Spleen (tissue), 11 donors: ENCODE measurements around the gene MYO10. TPM values are rescaled to one million over a fixed set of nuclear protein-coding genes. Genes with fewer than 3 reads are reported as not detected.
A peak's percentile ranks its signal among the peaks of the same experiment; 100 is the strongest.

Experiments used
- DNase-seq: peaks from one replicate; pipeline ENCODE4 v3.0.0-alpha.2; 2020
- H3K27ac ChIP-seq, 8 donors: fragments of 200-600 bp; sonication (generic) in 7 of 8; 1 replicate in 4 of 8; 2 replicates in 4 of 8; pipeline versions ENCODE4 v1.5.0 to v1.8.0; 2016 to 2021; ENCODE audit warnings: inconsistent platforms in 4 of 8, mild to moderate bottlenecking in 4 of 8, moderate library complexity in 1 of 8
- H3K27me3 ChIP-seq, 7 donors: fragments of 200-600 bp; sonication (generic) in 6 of 7; replicated peaks in 1 of 7; 1 replicate in 4 of 7; 2 replicates in 3 of 7; pipeline versions ENCODE4 v1.5.0 to v1.8.0; 2016 to 2021; ENCODE audit warnings: inconsistent platforms in 3 of 7, mild to moderate bottlenecking in 1 of 7
- H3K36me3 ChIP-seq, 6 donors: fragments of 200-600 bp; sonication (generic) in 5 of 6; 1 replicate in 4 of 6; 2 replicates in 2 of 6; pipeline versions ENCODE4 v1.5.0 to v1.8.0; 2016 to 2021; ENCODE audit warnings: inconsistent platforms in 2 of 6
- H3K4me1 ChIP-seq, 6 donors: fragments of 200-600 bp; sonication (generic) in 5 of 6; 1 replicate in 3 of 6; 2 replicates in 3 of 6; pipeline versions ENCODE4 v1.5.0 to v1.8.0; 2016 to 2021; ENCODE audit warnings: inconsistent platforms in 3 of 6
- H3K4me3 ChIP-seq, 8 donors: fragments of 200-600 bp; sonication (generic) in 7 of 8; 1 replicate in 4 of 8; 2 replicates in 4 of 8; pipeline versions ENCODE4 v1.5.0 to v1.8.0; 2016 to 2021; ENCODE audit warnings: inconsistent platforms in 4 of 8, mild to moderate bottlenecking in 4 of 8, moderate library complexity in 2 of 8
- H3K9me3 ChIP-seq, 8 donors: fragments of 200-600 bp; sonication (generic) in 7 of 8; 1 replicate in 4 of 8; 2 replicates in 4 of 8; pipeline versions ENCODE4 v1.5.0 to v1.8.0; 2016 to 2021; ENCODE audit warnings: inconsistent platforms in 4 of 8
- CTCF ChIP-seq, 11 experiments: fragments of 200-600 bp in 7 of 11; fragments of 450-650 bp in 4 of 11; sonication (generic) in 4 of 11; IDR thresholded peaks in 8 of 11; conservative IDR thresholded peaks in 3 of 11; 1 replicate in 7 of 11; 2 replicates in 4 of 11; pipeline versions ENCODE4 v1.4.0 to v1.8.0; 2016 to 2021; ENCODE audit warnings: antibody characterized with exemption in 11 of 11, inconsistent platforms in 4 of 11, mild to moderate bottlenecking in 1 of 11
- POLR2A ChIP-seq, 3 donors: fragments of 450-650 bp; IDR thresholded peaks; one replicate each; pipeline ENCODE4 v1.5.1; 2017; ENCODE audit warnings: antibody characterized with exemption in 3 of 3, mild to moderate bottlenecking in 1 of 3
- POLR2AphosphoS5 ChIP-seq, 3 donors: sonication (generic); formaldehyde crosslinking; IDR thresholded peaks; one replicate each; pipeline ENCODE4 v1.5.1; 2017; ENCODE audit warnings: antibody characterized with exemption in 3 of 3
- WGBS, 5 donors: extraction: QIAGEN DNeasy Blood & Tissue Kit in 3 of 5; methylation state at CpG; one replicate each; pipeline versions ENCODE4 v1.1.5 to v1.1.7; 2013 to 2018; 5-methylcytosine and 5-hydroxymethylcytosine counted together
- intact Hi-C: fragments of 100-400 bp; cut with DNase I; formaldehyde crosslinking; loops from one replicate; pipeline ENCODE4 v1.15.0; 2023; ENCODE audit warnings: low total_unique reads
- polyA plus RNA-seq, 3 donors: library from polyadenylated mRNA; stranded (reverse); fragments of 200-250 nt; gene quantifications; one replicate each; pipeline ENCODE4 v1.2.1, GENCODE V29; 2013
- total RNA-seq, 7 donors: library from RNA; depleted of rRNA in 3 of 7; stranded (reverse); fragments of >200 nt in 3 of 7; fragmentation: NEBNext Ultra II Directional in 4 of 7; extraction: Animal tissue kit (Norgen Biotek cat#: 25700) in 4 of 7; gene quantifications; one replicate each; pipeline versions ENCODE4 v1.1.0 to v1.2.1, GENCODE V29; 2016 to 2021
- donor health status: healthy with polysubstance abuse.
- donor health status: DM: no; HTN: no; CAD: no; lungs with moderate emphysema.
- donor health status: DM: no; HTN: no; CAD: no.
- donor health status: Bipolar disorder and iron deficiency.
- donor health status: healthy.
- donor health status: DM: no; HTN: no; CAD: no.
- donor health status: DM: yes; HTN: yes; CAD: no.

Gene MYO10
- total and polyA plus RNA-seq, 10 donors: 1.1 to 72.8 (median 32.7) TPM

GRCh38 chr5:16914584-16914983 lies 21.5 kb downstream of the MYO10 start:
- WGBS, 5 donors: 75 to 88% (median 84%) methylated on average over 6 of the region's 6 CpGs

GRCh38 chr5:16914108-16914435 lies 22.0 kb downstream of the MYO10 start:
- peaks cover 0 to 2% (median 0%) of the 10 kb centered on the region in 8 donors for H3K9me3 ChIP-seq
- TF ChIP-seq POLR2AphosphoS5 (IDR thresholded peaks at IDR 0.05) (peak in 1 of 3 donors; percentile 52), POLR2A (IDR thresholded peaks at IDR 0.05) (no peak)
- intact Hi-C loops: no loop called here
- no peaks in the 10 kb centered on the region for H3K36me3 ChIP-seq
- H3K4me3 ChIP-seq: no peak overlapping the region
- no peak overlapping the region for H3K27ac ChIP-seq
- H3K27me3 ChIP-seq: no peaks in the 10 kb centered on the region
- DNase-seq: no peak
- H3K4me1 ChIP-seq: peaks cover 0 to 12% (median 0%) of the 10 kb centered on the region in 6 donors
- 67 to 80% (median 68%) methylated on average over 8 of the region's 8 CpGs for WGBS, 5 donors

More at GRCh38 chr5:16914584-16914983, 21.5 kb downstream of the MYO10 start:
- intact Hi-C loops: no loop called here
- Histone ChIP-seq H3K4me3 (no peak overlapping the region), H3K4me1 (peaks cover 0 to 12% (median 0%) of the 10 kb centered on the region in 6 donors), H3K36me3 (no peaks in the 10 kb centered on the region), H3K9me3 (no peaks in the 10 kb centered on the region), H3K27ac (no peak overlapping the region), H3K27me3 (no peaks in the 10 kb centered on the region)
- TF ChIP-seq CTCF (IDR thresholded peaks at IDR 0.05 in 8 of 11, conservative IDR thresholded peaks at IDR 0.05 in 3 of 11) (no peak), POLR2A (IDR thresholded peaks at IDR 0.05) (no peak), POLR2AphosphoS5 (IDR thresholded peaks at IDR 0.05) (no peak)
- DNase-seq: no peak

- no peak for DNase-seq
- Histone ChIP-seq H3K36me3 (no peaks in the 10 kb centered on the region), H3K4me3 (no peak overlapping the region), H3K9me3 (peaks cover 0 to 8% (median 0%) of the 10 kb centered on the region in 8 donors), H3K27me3 (no peaks in the 10 kb centered on the region), H3K4me1 (peaks cover 0 to 12% (median 0%) of the 10 kb centered on the region in 6 donors), H3K27ac (no peak overlapping the region)
- no peak for TF ChIP-seq POLR2A (IDR thresholded peaks at IDR 0.05)
- no peak for TF ChIP-seq CTCF (IDR thresholded peaks at IDR 0.05 in 8 of 11, conservative IDR thresholded peaks at IDR 0.05 in 3 of 11)
- no peak for TF ChIP-seq POLR2AphosphoS5 (IDR thresholded peaks at IDR 0.05)
- 59 to 84% (median 77%) methylated on average over 7 of the region's 7 CpGs for WGBS, 5 donors
- intact Hi-C loops: no loop called here
Measured at GRCh38 chr5:16913187-16914107, 22.6 kb downstream of the MYO10 start.

GRCh38 chr5:16912080-16912479 lies 24.0 kb downstream of the MYO10 start:
- no peak for DNase-seq
- Histone ChIP-seq H3K9me3 (peaks cover 0 to 14% (median 0%) of the 10 kb centered on the region in 8 donors), H3K27me3 (no peaks in the 10 kb centered on the region), H3K36me3 (no peaks in the 10 kb centered on the region), H3K27ac (no peak overlapping the region), H3K4me3 (no peak overlapping the region), H3K4me1 (peaks cover 0 to 12% (median 0%) of the 10 kb centered on the region in 6 donors)
- intact Hi-C loops: no loop called here
- TF ChIP-seq POLR2AphosphoS5 (IDR thresholded peaks at IDR 0.05): no peak
- WGBS, 5 donors: 84 to 89% (median 89%) methylated on average over 6 of the region's 6 CpGs

- TF ChIP-seq CTCF (IDR thresholded peaks at IDR 0.05 in 8 of 11, conservative IDR thresholded peaks at IDR 0.05 in 3 of 11): no peak
- no peak for TF ChIP-seq POLR2A (IDR thresholded peaks at IDR 0.05)
- no peak for TF ChIP-seq POLR2AphosphoS5 (IDR thresholded peaks at IDR 0.05)
- DNase-seq: no peak
- no peaks in the 10 kb centered on the region for H3K36me3 ChIP-seq
- H3K4me1 ChIP-seq: peaks cover 0 to 12% (median 0%) of the 10 kb centered on the region in 6 donors
- intact Hi-C loops: no loop called here
- H3K4me3 ChIP-seq: no peak overlapping the region
- no peak overlapping the region for H3K27ac ChIP-seq
- 77 to 88% (median 84%) methylated on average over 7 of the region's 7 CpGs for WGBS, 5 donors
- H3K9me3 ChIP-seq: peaks cover 0 to 14% (median 0%) of the 10 kb centered on the region in 8 donors
- H3K27me3 ChIP-seq: no peaks in the 10 kb centered on the region
Measured at GRCh38 chr5:16909464-16909863, 26.6 kb downstream of the MYO10 start.
